Endothelial cell of umbilical vein (primary cell): ENCODE data around the gene HEBP1. TPM values are rescaled to one million over a fixed set of nuclear protein-coding genes. Genes with fewer than 3 reads are reported as not detected.

Experiments used
- BruUV-seq: library from RNA; stranded (reverse); fragments of 400-500 nt; replicated peaks from 2 replicates; lab custom pipeline; 2021; lab: Mats Ljungman, UMichigan
- CTCF ChIA-PET: fragments of 300-600, 350-600 bp; sonication (Branson Sonifier 250); formaldehyde crosslinking; loops from one replicate; lab custom pipeline; 2021; ENCODE audit warnings: antibody characterized with exemption, inconsistent platforms; lab: Charles Lee
- POLR2A ChIA-PET: fragments of 300-600, 350-600 bp; sonication (Branson Sonifier 250); formaldehyde crosslinking; loops from one replicate; lab custom pipeline; 2021; ENCODE audit warnings: antibody characterized with exemption, inconsistent platforms; lab: Charles Lee
- DNase-seq: peaks from one replicate; pipeline ENCODE4 v3.0.0-alpha.2; 2011; ENCODE audit warnings: low read depth, low spot score
- FAIRE-seq: peaks from 2 replicates; lab custom pipeline; 2011; peaks lifted over from hg19 to GRCh38; lab: Jason Lieb, UNC
- H2AFZ ChIP-seq: 2 replicates; pipeline ENCODE4 v1.6.0; 2012; ENCODE audit warnings: low read depth, low read length, control low read depth, inconsistent platforms
- H3K27ac ChIP-seq: 2 replicates; pipeline ENCODE4 v1.5.1; 2011; ENCODE audit warnings: low read depth, mild to moderate bottlenecking, control low read depth, low read length, moderate library complexity; ENCODE audit not compliant: insufficient read depth
- H3K27me3 ChIP-seq, 2 experiments: 2 replicates each; pipeline versions ENCODE4 v1.6.0 to v1.6.1; 2011; ENCODE audit warnings: low read length in 2 of 2, mixed read lengths in 1 of 2; ENCODE audit not compliant: control insufficient read depth in 2 of 2, insufficient read depth in 2 of 2
- H3K36me3 ChIP-seq, 2 experiments: 2 replicates in 1 of 2; 3 replicates in 1 of 2; pipeline ENCODE4 v1.5.1; 2011; ENCODE audit warnings: low read length in 2 of 2, mild to moderate bottlenecking in 1 of 2, moderate library complexity in 1 of 2; ENCODE audit not compliant: control insufficient read depth in 2 of 2, insufficient read depth in 2 of 2; ENCODE audit errors: extremely low read depth in 1 of 2
- H3K4me1 ChIP-seq: 3 replicates; pipeline ENCODE4 v1.5.1; 2011; ENCODE audit warnings: mild to moderate bottlenecking, low read length; ENCODE audit not compliant: control insufficient read depth, insufficient read depth; ENCODE audit errors: extremely low read depth
- H3K4me2 ChIP-seq: 2 replicates; pipeline ENCODE4 v1.6.1; 2011; ENCODE audit warnings: low read length, control low read depth, mixed read lengths; ENCODE audit not compliant: insufficient read depth
- H3K4me3 ChIP-seq, 3 experiments: fragments of 200-600 bp in 1 of 3; sonication (generic), shearing (Covaris generic) in 1 of 3; replicated peaks in 1 of 3; 2 replicates each; pipeline ENCODE4 v1.5.1; 2011 to 2016; ENCODE audit warnings: control low read depth in 3 of 3, low read length in 3 of 3, mild to moderate bottlenecking in 2 of 3, inconsistent platforms in 1 of 3, low read depth in 1 of 3, moderate library complexity in 1 of 3; ENCODE audit not compliant: insufficient read depth in 1 of 3
- H3K79me2 ChIP-seq: 2 replicates; pipeline ENCODE4 v1.6.0; 2012; ENCODE audit warnings: low read length, inconsistent platforms; ENCODE audit not compliant: control insufficient read depth, insufficient read depth
- H3K9ac ChIP-seq: replicated peaks from 2 replicates; pipeline ENCODE3; 2011; ENCODE audit warnings: low read length, control low read depth; ENCODE audit not compliant: insufficient read depth; ENCODE audit errors: extremely low read depth
- H3K9me1 ChIP-seq: replicated peaks from 3 replicates; pipeline ENCODE4 v1.6.0; 2011; ENCODE audit warnings: mild to moderate bottlenecking, low read length; ENCODE audit not compliant: control insufficient read depth, insufficient read depth; ENCODE audit errors: extremely low read depth
- H3K9me3 ChIP-seq: replicated peaks from 2 replicates; pipeline ENCODE4 v1.5.1; 2012; ENCODE audit warnings: low read length, inconsistent platforms; ENCODE audit not compliant: control insufficient read depth, insufficient read depth
- H4K20me1 ChIP-seq: replicated peaks from 2 replicates; pipeline ENCODE3; 2011; ENCODE audit warnings: mild to moderate bottlenecking, low read length; ENCODE audit not compliant: control insufficient read depth, insufficient read depth; ENCODE audit errors: extremely low read depth
- CTCF ChIP-seq, 2 donors: IDR thresholded peaks; 1 replicate in 1 of 2; 2 replicates in 1 of 2; pipeline ENCODE4 v1.5.1; 2011; ENCODE audit warnings: low read length in 2 of 2, mild to moderate bottlenecking in 2 of 2, moderate library complexity in 2 of 2, control low read depth in 1 of 2, inconsistent platforms in 1 of 2, low read depth in 1 of 2; ENCODE audit not compliant: insufficient read depth in 1 of 2; ENCODE audit errors: extremely low read depth in 1 of 2
- EZH2 ChIP-seq: IDR thresholded peaks from 2 replicates; pipeline ENCODE4 v1.6.1; 2012; ENCODE audit warnings: borderline replicate concordance, low read depth, mild to moderate bottlenecking, moderate library complexity, low read length, inconsistent platforms; ENCODE audit not compliant: severe bottlenecking
- FOS ChIP-seq: IDR thresholded peaks from 2 replicates; pipeline ENCODE4 v1.6.1; 2011; ENCODE audit warnings: mild to moderate bottlenecking, low read length, moderate library complexity, borderline replicate concordance; ENCODE audit not compliant: insufficient read depth
- GATA2 ChIP-seq: IDR thresholded peaks from 2 replicates; pipeline ENCODE4 v1.7.0; 2011; ENCODE audit warnings: low read depth, mild to moderate bottlenecking, moderate library complexity, mixed read lengths, low read length; ENCODE audit not compliant: insufficient read length, insufficient read depth
- JUN ChIP-seq: IDR thresholded peaks from 2 replicates; pipeline ENCODE4 v1.6.1; 2011; ENCODE audit warnings: borderline replicate concordance, low read depth; ENCODE audit not compliant: insufficient read length, insufficient read depth
- MYC ChIP-seq: IDR thresholded peaks from one replicate; pipeline ENCODE4 v1.6.1; 2011; ENCODE audit warnings: mild to moderate bottlenecking, low read depth, low read length
- POLR2A ChIP-seq: IDR thresholded peaks from 2 replicates; pipeline ENCODE4 v1.6.1; 2012; ENCODE audit warnings: low read depth, mild to moderate bottlenecking, control low read depth, low read length
- POLR2AphosphoS5 ChIP-seq: IDR thresholded peaks from 2 replicates; pipeline ENCODE4 v1.6.1; 2012; ENCODE audit warnings: low read depth, mild to moderate bottlenecking, control low read depth, low read length, moderate library complexity; ENCODE audit not compliant: insufficient read depth
- dilution Hi-C: fragments of 300-500 bp; cut with MboI; formaldehyde crosslinking; loops from one replicate; pipeline ENCODE4 v1.15.0; 2019; ENCODE audit warnings: low sequenced_read_pairs; ENCODE audit not compliant: extremely low pct_ligation_motif_present
- intact Hi-C: fragments of 100-400 bp; cut with micrococcal nuclease; formaldehyde crosslinking; loops from one replicate; pipeline ENCODE4 v1.10.0; 2022
- polyA plus RNA-seq, 4 experiments: library from polyadenylated mRNA; depleted of rRNA in 3 of 4; stranded (reverse) in 3 of 4; unstranded in 1 of 4; fragments of >200 nt; gene quantifications; 2 replicates each; pipeline versions ENCODE4 v1.2.1 to v1.2.3, GENCODE V29; 2011 to 2012; ENCODE audit warnings: missing spikeins in 1 of 4
- total RNA-seq: library from RNA; stranded (reverse); gene quantifications from 2 replicates; pipeline ENCODE4 v1.2.3, GENCODE V29; 2021
- TF ChIP-seq, protein P1 (sequence below): IDR thresholded peaks from 2 replicates; pipeline ENCODE4 v1.6.1; 2011; ENCODE audit not compliant: insufficient read depth, insufficient read length

HEBP1 gene
- total and polyA plus RNA-seq, 2 donors (not counting 3 experiments of a cell fraction or from before 2014, with no cell fraction given), result 23.1 to 59.5 TPM

- Histone ChIP-seq H3K27me3 (no peaks in the 10 kb centered on the region), H2AFZ (no peak overlapping the region), H3K4me1 (no peaks in the 10 kb centered on the region), H3K27ac (no peak overlapping the region), H3K36me3 (no peaks in the 10 kb centered on the region), H3K9me1 (no peaks in the 10 kb centered on the region), H3K9ac (no peak overlapping the region), H3K9me3 (no peaks in the 10 kb centered on the region), H3K4me2 (no peak overlapping the region), H3K4me3 (no peak overlapping the region), H3K79me2 (no peaks in the 10 kb centered on the region), H4K20me1 (no peaks in the 10 kb centered on the region)
- dilution Hi-C loops, result no loop called here
- DNase-seq, result no peak
- BruUV-seq, result no TSS peak
- intact Hi-C loops, result no loop called here
- FAIRE-seq, result no peak
- TF ChIP-seq MYC (no peak), POLR2AphosphoS5 (no peak), FOS (no peak), CTCF (IDR thresholded peaks at IDR 0.05; ENCODE audit: extremely low read depth in 1 of 2, insufficient read depth in 1 of 2, low read depth in 1 of 2, low read length in 2 of 2) (no peak), EZH2 (no peak), JUN (no peak), POLR2A (no peak), GATA2 (no peak)
- TF ChIP-seq, protein P1, sequence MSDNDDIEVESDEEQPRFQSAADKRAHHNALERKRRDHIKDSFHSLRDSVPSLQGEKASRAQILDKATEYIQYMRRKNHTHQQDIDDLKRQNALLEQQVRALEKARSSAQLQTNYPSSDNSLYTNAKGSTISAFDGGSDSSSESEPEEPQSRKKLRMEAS, result no peak
- POLR2A ChIA-PET, result no interaction called here
- CTCF ChIA-PET, result interaction anchor here (1.2 to 1.4 kb wide), 3 partner anchors 18 to 35 kb away, joined by 3 to 4 read pairs (median 3); no protein-coding TSS in a partner anchor
These were observed 45.0 kb downstream of the HEBP1 start for GRCh38 chr12:12954878-12955625.
